Psoas muscle (tissue), 8 donors: ENCODE results near the gene AKAP11. TPM values are rescaled to one million over a fixed set of nuclear protein-coding genes. Genes with fewer than 3 reads are reported as not detected.

Source experiments
- ATAC-seq, 4 donors: fragments of 200-7000 bp; cut with Tn5 transposase; one replicate each; pipeline ENCODE4 v1.9.1; 2020; ENCODE audit warnings: moderate library complexity in 3 of 4, mild to moderate bottlenecking in 2 of 4
- DNase-seq, 2 donors: peaks; one replicate each; pipeline ENCODE4 v3.0.0-alpha.2; 2020
- H3K27ac ChIP-seq: fragments of 200-600 bp; one replicate; pipeline ENCODE4 v1.8.0; 2022
- H3K27me3 ChIP-seq, 3 donors: fragments of 200-600 bp in 1 of 3; one replicate each; pipeline versions ENCODE4 v1.6.1 to v1.8.0; 2013 to 2022; ENCODE audit warnings: low read length in 2 of 3, mild to moderate bottlenecking in 2 of 3, moderate library complexity in 1 of 3; ENCODE audit not compliant: insufficient read depth in 3 of 3
- H3K36me3 ChIP-seq, 2 donors: fragments of 200-600 bp in 1 of 2; one replicate each; pipeline versions ENCODE4 v1.6.1 to v1.8.0; 2013 to 2022; ENCODE audit warnings: low read depth in 1 of 2, mild to moderate bottlenecking in 1 of 2, moderate library complexity in 1 of 2; ENCODE audit not compliant: insufficient read depth in 1 of 2
- H3K4me1 ChIP-seq: fragments of 200-600 bp; one replicate; pipeline ENCODE4 v1.8.0; 2022
- H3K4me3 ChIP-seq: fragments of 200-600 bp; one replicate; pipeline ENCODE4 v1.8.0; 2022; ENCODE audit warnings: mild to moderate bottlenecking
- H3K9me3 ChIP-seq: fragments of 200-600 bp; one replicate; pipeline ENCODE4 v1.8.0; 2022
- WGBS, 3 donors: extraction: QIAGEN DNeasy Blood & Tissue Kit; methylation state at CpG; one replicate each; pipeline versions ENCODE4 v1.1.6 to v1.1.7; 2013; 5-methylcytosine and 5-hydroxymethylcytosine counted together
- intact Hi-C, 2 donors: fragments of 100-400 bp; cut with DNase I; formaldehyde crosslinking; loops; one replicate each; pipeline versions ENCODE4 v1.11.0 to v1.14.2; 2022
- polyA plus RNA-seq, 3 donors: library from polyadenylated mRNA; stranded (reverse); fragments of 200-250 nt; gene quantifications; one replicate each; pipeline ENCODE4 v1.2.3, GENCODE V29; 2013
- total RNA-seq, 4 donors: library from RNA; stranded (reverse); fragmentation: NEBNext Ultra II Directional in 2 of 4; extraction: Animal tissue kit (Norgen Biotek cat#: 25700) in 2 of 4; gene quantifications; one replicate each; pipeline versions ENCODE4 v1.2.1 to v1.2.4, GENCODE V29; 2021 to 2023
- TF ChIP-seq, protein P1 (sequence below): fragments of 200-600 bp; IDR thresholded peaks from one replicate; pipeline ENCODE4 v1.8.0; 2022; ENCODE audit warnings: antibody characterized with exemption
- donor health status: healthy with polysubstance abuse.
- donor health status: DM: no; HTN: no; CAD: no; lungs with moderate emphysema.
- donor health status: Bipolar disorder and iron deficiency.
- donor health status: healthy.
- donor health status: DM: yes; HTN: yes; CAD: no.
- donor health status: DM: no; HTN: no; CAD: no.
- donor health status: DM: no; HTN: no; CAD: no.
- donor health status: DM: yes; HTN: yes; CAD: no.

Gene AKAP11
- total and polyA plus RNA-seq, 7 donors = 2.6 to 17.7 (median 12.0) TPM

DNA sequence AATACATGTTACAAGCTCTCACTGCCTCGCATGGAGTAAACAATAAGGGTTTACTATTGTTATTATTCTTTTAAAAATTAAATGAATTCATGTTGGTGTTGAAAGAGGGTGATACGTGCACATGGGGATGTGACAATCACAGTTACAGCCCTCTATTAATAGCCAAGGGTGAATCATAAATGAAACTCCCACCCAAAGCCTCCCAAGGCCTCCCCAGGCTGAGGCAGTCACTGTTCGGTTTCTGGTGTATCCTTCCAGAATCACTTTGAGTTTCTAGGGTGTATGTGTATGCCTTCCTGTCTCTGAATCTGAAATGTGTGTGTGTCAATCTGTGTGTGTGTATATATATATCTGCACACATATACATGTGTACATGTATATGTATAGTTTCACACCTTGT is 73.4 kb downstream of the AKAP11 start:
- H3K9me3 ChIP-seq = no peaks in the 10 kb centered on the region
- no peak for ATAC-seq
- no peak for DNase-seq
- TF ChIP-seq, protein P1, sequence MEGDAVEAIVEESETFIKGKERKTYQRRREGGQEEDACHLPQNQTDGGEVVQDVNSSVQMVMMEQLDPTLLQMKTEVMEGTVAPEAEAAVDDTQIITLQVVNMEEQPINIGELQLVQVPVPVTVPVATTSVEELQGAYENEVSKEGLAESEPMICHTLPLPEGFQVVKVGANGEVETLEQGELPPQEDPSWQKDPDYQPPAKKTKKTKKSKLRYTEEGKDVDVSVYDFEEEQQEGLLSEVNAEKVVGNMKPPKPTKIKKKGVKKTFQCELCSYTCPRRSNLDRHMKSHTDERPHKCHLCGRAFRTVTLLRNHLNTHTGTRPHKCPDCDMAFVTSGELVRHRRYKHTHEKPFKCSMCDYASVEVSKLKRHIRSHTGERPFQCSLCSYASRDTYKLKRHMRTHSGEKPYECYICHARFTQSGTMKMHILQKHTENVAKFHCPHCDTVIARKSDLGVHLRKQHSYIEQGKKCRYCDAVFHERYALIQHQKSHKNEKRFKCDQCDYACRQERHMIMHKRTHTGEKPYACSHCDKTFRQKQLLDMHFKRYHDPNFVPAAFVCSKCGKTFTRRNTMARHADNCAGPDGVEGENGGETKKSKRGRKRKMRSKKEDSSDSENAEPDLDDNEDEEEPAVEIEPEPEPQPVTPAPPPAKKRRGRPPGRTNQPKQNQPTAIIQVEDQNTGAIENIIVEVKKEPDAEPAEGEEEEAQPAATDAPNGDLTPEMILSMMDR = no peak
- intact Hi-C loops = no loop called here
- H3K4me3 ChIP-seq = no peak overlapping the region
- no peak overlapping the region for H3K27ac ChIP-seq
- 78 to 84% (median 83%) methylated on average over 3 of the region's 3 CpGs for WGBS, 3 donors
- no peaks in the 10 kb centered on the region for H3K27me3 ChIP-seq
- no peaks in the 10 kb centered on the region for H3K4me1 ChIP-seq
- no peaks in the 10 kb centered on the region for H3K36me3 ChIP-seq

DNA sequence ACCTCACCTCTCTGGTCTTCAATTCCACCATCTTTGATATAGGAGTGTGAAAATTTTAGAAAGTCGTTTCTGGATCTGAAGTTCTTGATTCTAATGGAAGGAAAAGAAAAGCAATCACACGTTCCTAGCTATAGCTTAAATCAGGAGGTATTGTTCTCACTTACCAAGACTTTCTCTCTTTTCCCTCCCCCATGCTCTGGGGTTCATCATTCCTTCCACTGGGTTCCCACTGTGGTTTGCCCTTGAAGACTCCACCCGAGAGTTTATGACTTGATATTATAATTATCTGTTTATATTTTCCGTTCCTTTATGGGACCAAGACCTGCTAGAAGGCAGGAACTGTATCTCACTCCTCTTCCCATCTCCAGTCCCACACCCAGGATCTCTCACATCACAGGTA is 76.6 kb downstream of the AKAP11 start:
- WGBS, 3 donors = 59 to 87% (median 69%) methylated on average over 4 of the region's 4 CpGs
- H3K27ac ChIP-seq = no peak overlapping the region
- no peak for ATAC-seq
- H3K9me3 ChIP-seq = no peaks in the 10 kb centered on the region
- intact Hi-C loops = no loop called here
- H3K27me3 ChIP-seq = no peaks in the 10 kb centered on the region
- no peak for DNase-seq
- H3K4me1 ChIP-seq = no peaks in the 10 kb centered on the region
- H3K36me3 ChIP-seq = no peaks in the 10 kb centered on the region
- no peak overlapping the region for H3K4me3 ChIP-seq
- TF ChIP-seq, protein P1 = no peak

DNA sequence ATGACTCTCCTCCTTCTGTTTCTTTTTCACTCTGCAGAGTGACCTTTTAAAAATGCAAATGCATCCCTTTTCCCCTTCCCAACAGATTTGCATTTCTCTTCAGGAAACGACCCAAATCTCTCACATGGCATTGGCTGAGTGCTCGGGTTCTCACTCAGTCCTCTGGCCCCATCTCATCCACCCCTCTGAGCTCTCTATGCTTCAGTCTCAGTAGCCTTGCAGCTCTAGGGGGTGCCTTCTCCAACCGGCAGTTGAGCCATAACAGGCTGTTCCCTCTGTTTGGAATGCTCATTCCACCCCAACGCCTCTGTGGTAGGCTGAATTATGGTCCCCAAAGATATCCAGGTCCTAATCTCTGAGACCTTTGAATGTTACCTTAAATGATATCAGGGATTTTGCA is 78.2 kb downstream of the AKAP11 start:
- DNase-seq (no peak), ATAC-seq (no peak)
- TF ChIP-seq, protein P1 = no peak

DNA sequence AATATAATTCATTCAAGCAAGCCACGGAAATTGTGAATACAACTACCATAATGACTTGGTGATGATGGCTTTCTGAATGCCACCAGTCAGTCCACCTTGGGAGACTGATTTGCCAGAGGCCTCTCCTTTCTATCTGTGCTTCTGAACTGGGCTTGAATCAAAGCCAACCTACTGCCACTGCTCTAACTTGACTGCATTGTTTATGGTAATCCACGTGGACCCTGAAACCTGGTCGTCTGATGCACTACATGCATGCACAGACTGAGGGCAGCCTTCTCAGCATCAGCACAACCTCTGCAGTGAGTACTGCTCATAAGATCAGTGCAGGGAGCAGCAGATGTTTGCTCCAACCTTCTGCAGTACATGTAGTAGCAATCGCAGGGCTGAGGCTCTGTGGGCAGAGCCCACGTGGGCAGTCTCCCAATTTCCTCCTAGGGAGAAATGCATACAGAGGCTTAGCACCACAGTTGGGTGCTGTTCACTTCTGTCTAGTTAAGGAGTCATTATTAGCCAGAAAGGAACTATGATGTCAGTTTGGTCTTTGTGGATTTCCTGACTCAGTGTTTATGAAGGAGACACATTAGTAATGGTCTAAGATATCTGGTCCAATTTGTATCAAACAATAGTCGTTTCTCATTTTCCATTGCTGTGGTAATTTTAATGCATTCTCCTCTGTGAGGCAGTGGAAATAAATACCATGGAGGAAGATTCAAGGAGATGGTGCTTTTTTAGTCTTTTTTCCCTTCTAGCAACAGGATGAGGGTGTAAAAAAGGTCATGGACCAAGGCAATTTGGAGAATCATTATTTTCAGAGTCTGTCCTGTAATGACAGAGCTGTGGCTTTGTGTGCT is 82.5 kb downstream of the AKAP11 start:
- Histone ChIP-seq H3K27me3 (no peaks in the 10 kb centered on the region), H3K9me3 (no peaks in the 10 kb centered on the region), H3K4me1 (no peaks in the 10 kb centered on the region), H3K4me3 (no peak overlapping the region), H3K27ac (no peak overlapping the region), H3K36me3 (no peaks in the 10 kb centered on the region)
- no peak for ATAC-seq
- TF ChIP-seq, protein P1 = no peak
- intact Hi-C loops = no loop called here
- 23 to 41% (median 24%) methylated on average over 6 of the region's 6 CpGs for WGBS, 3 donors
- DNase-seq = no peak

More for the DNA sequence above, 78.2 kb downstream of the AKAP11 start:
- Histone ChIP-seq H3K27me3 (no peaks in the 10 kb centered on the region), H3K27ac (no peak overlapping the region), H3K4me1 (no peaks in the 10 kb centered on the region), H3K36me3 (no peaks in the 10 kb centered on the region), H3K9me3 (no peaks in the 10 kb centered on the region), H3K4me3 (no peak overlapping the region)
- WGBS, 3 donors = 60 to 65% (median 60%) methylated on average over 4 of the region's 4 CpGs
- intact Hi-C loops = no loop called here
